Loucy (cell line): ENCODE measurements around the gene CSF3.

Experiments
- CTCF ChIP-seq: fragments of 200-600 bp; sonication (generic); conservative IDR thresholded peaks from 2 replicates; pipeline ENCODE4 v1.5.1; 2014; ENCODE audit warnings: mild to moderate bottlenecking, antibody characterized with exemption, low read length
- EZH2phosphoT487 ChIP-seq: fragments of 200-600 bp; IDR thresholded peaks from 2 replicates; pipeline ENCODE4 v1.6.1; 2018; ENCODE audit warnings: antibody characterized with exemption, mild to moderate bottlenecking, moderate library complexity, borderline replicate concordance

GRCh38 chr17:40056379-40057015 lies 41.3 kb downstream of the CSF3 start:
- no peak for TF ChIP-seq CTCF
- no peak for TF ChIP-seq EZH2phosphoT487
